ENCODE measurements around the gene ACSM3.

Gene ACSM3

GRCh38 chr16:20767577-20767976 is 3.8 kb downstream of the ACSM3 start:
- no peak for DNase-seq (ENCODE audit: low read depth)
- TF ChIP-seq CTCF (IDR thresholded peaks at IDR 0.05; ENCODE audit: low read depth, low read length, missing control alignments): no peak
- no peak overlapping the region for H3K4me3 ChIP-seq (ENCODE audit: low read depth, low read length)
- in situ Hi-C loops (cut with HindIII; ENCODE audit: low sequenced_read_pairs): no loop called here

GRCh38 chr16:20768121-20768520 is 4.3 kb downstream of the ACSM3 start:
- no peak for TF ChIP-seq CTCF (IDR thresholded peaks at IDR 0.05; ENCODE audit: low read depth, low read length, missing control alignments)
- in situ Hi-C loops (cut with HindIII; ENCODE audit: low sequenced_read_pairs): no loop called here
- no peak overlapping the region for H3K4me3 ChIP-seq (ENCODE audit: low read depth, low read length)
- DNase-seq (ENCODE audit: low read depth): no peak

- in situ Hi-C loops (cut with HindIII; ENCODE audit: low sequenced_read_pairs): no loop called here
- TF ChIP-seq CTCF (IDR thresholded peaks at IDR 0.05; ENCODE audit: low read depth, low read length, missing control alignments): no peak
- DNase-seq (ENCODE audit: low read depth): no peak
- H3K4me3 ChIP-seq (ENCODE audit: low read depth, low read length): no peak overlapping the region
These were observed 5.0 kb downstream of the ACSM3 start for GRCh38 chr16:20768818-20769217.

GRCh38 chr16:20773679-20774078 is 9.9 kb downstream of the ACSM3 start:
- in situ Hi-C loops (cut with HindIII; ENCODE audit: low sequenced_read_pairs): no loop called here
- DNase-seq (ENCODE audit: low read depth): no peak
- no peak overlapping the region for H3K4me3 ChIP-seq (ENCODE audit: low read depth, low read length)
- no peak for TF ChIP-seq CTCF (IDR thresholded peaks at IDR 0.05; ENCODE audit: low read depth, low read length, missing control alignments)

- H3K4me3 ChIP-seq (ENCODE audit: low read depth, low read length): no peak overlapping the region
- in situ Hi-C loops (cut with HindIII; ENCODE audit: low sequenced_read_pairs): no loop called here
- TF ChIP-seq CTCF (IDR thresholded peaks at IDR 0.05; ENCODE audit: low read depth, low read length, missing control alignments): peak; percentile 75
- DNase-seq (ENCODE audit: low read depth): no peak
These were observed 11.0 kb downstream of the ACSM3 start for GRCh38 chr16:20774703-20775362.

GRCh38 chr16:20781697-20782096 is 17.9 kb downstream of the ACSM3 start:
- no peak for DNase-seq (ENCODE audit: low read depth)
- in situ Hi-C loops (cut with HindIII; ENCODE audit: low sequenced_read_pairs): no loop called here
- H3K4me3 ChIP-seq (ENCODE audit: low read depth, low read length): no peak overlapping the region
- TF ChIP-seq CTCF (IDR thresholded peaks at IDR 0.05; ENCODE audit: low read depth, low read length, missing control alignments): no peak
